Heart left ventricle (tissue), 16 donors: ENCODE results near the gene IGFBP5. TPM values are rescaled to one million over a fixed set of nuclear protein-coding genes. Genes with fewer than 3 reads are reported as not detected.

Experiments used
- ATAC-seq, 4 donors: fragments of 200-7000 bp; cut with Tn5 transposase; one replicate each; pipeline ENCODE4 v1.9.1; 2020 to 2022; ENCODE audit warnings: moderate library complexity in 4 of 4, mild to moderate bottlenecking in 3 of 4, moderate number of reproducible peaks in 1 of 4
- DNase-seq, 5 donors: peaks; one replicate each; pipeline ENCODE4 v3.0.0-alpha.2; 2020
- H3K27ac ChIP-seq, 12 donors: fragments of 200-600 bp; sonication (generic) in 4 of 12; one replicate each; pipeline versions ENCODE4 v1.5.0 to v1.8.0; 2016 to 2022; ENCODE audit warnings: mild to moderate bottlenecking in 2 of 12
- H3K27me3 ChIP-seq, 9 donors: fragments of 200-600 bp; sonication (generic) in 2 of 9; one replicate each; pipeline versions ENCODE4 v1.5.1 to v1.8.0; 2016 to 2022; ENCODE audit warnings: mild to moderate bottlenecking in 3 of 9
- H3K36me3 ChIP-seq, 9 donors: fragments of 200-600 bp; sonication (generic) in 2 of 9; one replicate each; pipeline versions ENCODE4 v1.5.0 to v1.8.0; 2018 to 2022; ENCODE audit warnings: mild to moderate bottlenecking in 2 of 9
- H3K4me1 ChIP-seq, 12 donors: fragments of 200-600 bp; sonication (generic) in 4 of 12; one replicate each; pipeline versions ENCODE4 v1.5.0 to v1.8.0; 2016 to 2022; ENCODE audit warnings: mild to moderate bottlenecking in 3 of 12
- H3K4me3 ChIP-seq, 12 donors: fragments of 200-600 bp; sonication (generic) in 4 of 12; one replicate each; pipeline versions ENCODE4 v1.5.0 to v1.8.0; 2017 to 2022; ENCODE audit warnings: mild to moderate bottlenecking in 9 of 12, moderate library complexity in 4 of 12
- H3K9me3 ChIP-seq, 12 donors: fragments of 200-600 bp; sonication (generic) in 4 of 12; one replicate each; pipeline versions ENCODE4 v1.5.0 to v1.8.0; 2016 to 2022; ENCODE audit warnings: mild to moderate bottlenecking in 1 of 12
- CTCF ChIP-seq, 12 donors: fragments of 200-600 bp; sonication (generic) in 4 of 12; IDR thresholded peaks; one replicate each; pipeline versions ENCODE4 v1.5.0 to v1.8.0; 2018 to 2022; ENCODE audit warnings: antibody characterized with exemption in 12 of 12, mild to moderate bottlenecking in 5 of 12
- POLR2A ChIP-seq, 2 donors: fragments of 450-650 bp; IDR thresholded peaks; one replicate each; pipeline ENCODE4 v1.6.1; 2017; ENCODE audit warnings: antibody characterized with exemption in 2 of 2, mild to moderate bottlenecking in 2 of 2, moderate library complexity in 2 of 2
- WGBS, 4 donors: extraction: QIAGEN DNeasy Blood & Tissue Kit in 2 of 4; methylation state at CpG; one replicate each; pipeline versions ENCODE4 v1.1.5 to v1.1.7; 2013 to 2018; 5-methylcytosine and 5-hydroxymethylcytosine counted together
- intact Hi-C, 10 donors: fragments of 100-400 bp; cut with DNase I; formaldehyde crosslinking; loops; one replicate each; pipeline versions ENCODE4 v1.11.1 to v1.14.2; 2022
- polyA plus RNA-seq, 2 donors: library from polyadenylated mRNA; stranded (reverse); fragments of 200-250 nt; gene quantifications; one replicate each; pipeline ENCODE4 v1.2.3, GENCODE V29; 2013
- total RNA-seq, 9 donors: library from RNA; depleted of rRNA in 2 of 9; stranded (reverse); fragments of >200 nt in 2 of 9; fragmentation: NEBNext Ultra II Directional in 3 of 9; extraction: Animal tissue kit (Norgen Biotek cat#: 25700) in 3 of 9; gene quantifications; one replicate each; pipeline versions ENCODE4 v1.1.0 to v1.2.4, GENCODE V29; 2016 to 2023
- donor health status: ischemic (EF 13 %, LVEDD 7.1; RV severe dilation, severe dysfunction).
- donor health status: healthy with polysubstance abuse.
- donor health status: DM: no; HTN: yes; CAD: no.
- donor health status: DM: no; HTN: no; CAD: no.
- donor health status: ischemic (EF 25% LVEDD 6.9; RV normal size, moderate dysfunction).
- donor health status: ischemic (EF 25% LVEDD 5.7; RV mildly dilated, moderate dysfunction).
- donor health status: healthy.
- donor health status: DM: yes; HTN: yes; CAD: no.
- donor health status: ischemic (EF 35%, LVEDD 5.7; RV mildly dilated, moderate dysfunction).
- donor health status: nonischemic (EF 11% LVEDD 7.7; RV severe dilation, severe dysfunction).
- donor health status: DM: yes; HTN: yes; CAD: no.
- donor health status: PGD.
- donor health status: ischemic (EF 29% LVEDD 5.4; RV normal size, mild dysfunction).
- donor health status: nonischemic (EF 23%, LVEDD 6.1; RV moderate dilation, normal function).

The IGFBP5 gene
- total and polyA plus RNA-seq, 11 donors, result 58.2 to 441 (median 129) TPM

GRCh38 chr2:216653093-216653799, 42.1 kb downstream of the IGFBP5 start:
- H3K27me3 ChIP-seq, result no peaks in the 10 kb centered on the region
- H3K36me3 ChIP-seq, result no peaks in the 10 kb centered on the region
- intact Hi-C loops, result no loop called here
- no peak for DNase-seq
- 92 to 96% (median 94%) methylated on average over 4 of the region's 4 CpGs for WGBS, 4 donors
- no peak overlapping the region for H3K27ac ChIP-seq
- ATAC-seq, result no peak
- H3K4me3 ChIP-seq, result no peak overlapping the region
- TF ChIP-seq CTCF (IDR thresholded peaks at IDR 0.05) (no peak), POLR2A (IDR thresholded peaks at IDR 0.05) (no peak)
- no peaks in the 10 kb centered on the region for H3K9me3 ChIP-seq
- peaks cover 0 to 33% (median 9%) of the 10 kb centered on the region in 12 donors for H3K4me1 ChIP-seq

DNA sequence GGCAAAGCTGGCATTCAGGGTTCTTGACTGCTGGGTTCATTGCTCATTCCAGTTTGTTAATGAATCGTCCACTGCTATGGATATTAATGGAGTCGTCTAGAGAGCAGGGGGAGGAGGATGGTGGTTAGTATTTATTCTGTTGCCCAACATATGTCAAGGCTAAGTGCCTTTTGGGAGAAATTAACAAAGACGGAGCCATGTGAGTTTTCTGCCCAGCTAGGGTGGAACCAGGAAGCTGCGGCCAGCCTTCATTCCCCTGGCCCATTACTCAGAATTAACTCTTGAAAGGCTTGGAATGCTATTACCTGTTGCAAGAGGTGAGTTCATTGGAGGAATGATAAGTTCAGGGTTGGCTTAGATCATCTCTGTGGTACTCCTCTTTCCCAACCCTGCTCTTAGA, 42.8 kb downstream of the IGFBP5 start:
- H3K27ac ChIP-seq, result no peak overlapping the region
- H3K9me3 ChIP-seq, result no peaks in the 10 kb centered on the region
- ATAC-seq, result no peak
- DNase-seq, result no peak
- TF ChIP-seq CTCF (IDR thresholded peaks at IDR 0.05) (no peak), POLR2A (IDR thresholded peaks at IDR 0.05) (no peak)
- peaks cover 0 to 33% (median 9%) of the 10 kb centered on the region in 12 donors for H3K4me1 ChIP-seq
- no peaks in the 10 kb centered on the region for H3K36me3 ChIP-seq
- no peaks in the 10 kb centered on the region for H3K27me3 ChIP-seq
- no peak overlapping the region for H3K4me3 ChIP-seq
- intact Hi-C loops, result no loop called here
- WGBS, 4 donors, result 71 to 79% (median 75%) methylated on average over 4 of the region's 4 CpGs

DNA sequence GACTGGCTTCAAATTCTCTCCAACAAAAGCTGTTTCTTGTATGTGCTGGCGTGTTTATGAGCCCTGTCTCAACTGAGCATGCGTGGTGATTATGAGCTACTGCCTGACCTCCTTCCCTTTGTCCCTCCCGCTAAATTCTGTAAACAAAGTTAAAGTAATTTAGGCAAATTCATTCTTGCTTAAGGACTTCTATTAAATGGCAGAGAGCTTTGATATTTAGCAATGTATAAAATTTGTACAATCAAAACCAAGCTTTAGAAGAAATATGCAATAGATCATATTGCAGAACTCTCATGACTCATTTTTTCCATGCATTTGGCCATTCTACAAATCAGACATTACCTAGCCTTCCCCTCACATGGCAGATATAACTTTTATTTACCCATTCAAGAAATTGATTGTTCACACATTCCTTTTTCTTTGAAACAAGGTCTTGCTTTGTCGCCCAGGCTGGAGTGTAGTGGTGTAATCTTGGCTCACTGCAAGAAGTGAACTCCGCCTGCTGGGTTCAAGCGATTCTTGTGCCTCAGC, 43.9 kb downstream of the IGFBP5 start:
- Histone ChIP-seq H3K27me3 (no peaks in the 10 kb centered on the region), H3K4me1 (peaks cover 0 to 33% (median 9%) of the 10 kb centered on the region in 12 donors), H3K27ac (no peak overlapping the region), H3K36me3 (no peaks in the 10 kb centered on the region), H3K4me3 (no peak overlapping the region), H3K9me3 (no peaks in the 10 kb centered on the region)
- ATAC-seq (no peak), DNase-seq (no peak)
- no peak for TF ChIP-seq CTCF (IDR thresholded peaks at IDR 0.05)
- no peak for TF ChIP-seq POLR2A (IDR thresholded peaks at IDR 0.05)
- whole genome bisulfite sequencing, 4 donors, result 93 to 97% (median 96%) methylated on average over 6 of the region's 6 CpGs
- intact Hi-C loops, result no loop called here

DNA sequence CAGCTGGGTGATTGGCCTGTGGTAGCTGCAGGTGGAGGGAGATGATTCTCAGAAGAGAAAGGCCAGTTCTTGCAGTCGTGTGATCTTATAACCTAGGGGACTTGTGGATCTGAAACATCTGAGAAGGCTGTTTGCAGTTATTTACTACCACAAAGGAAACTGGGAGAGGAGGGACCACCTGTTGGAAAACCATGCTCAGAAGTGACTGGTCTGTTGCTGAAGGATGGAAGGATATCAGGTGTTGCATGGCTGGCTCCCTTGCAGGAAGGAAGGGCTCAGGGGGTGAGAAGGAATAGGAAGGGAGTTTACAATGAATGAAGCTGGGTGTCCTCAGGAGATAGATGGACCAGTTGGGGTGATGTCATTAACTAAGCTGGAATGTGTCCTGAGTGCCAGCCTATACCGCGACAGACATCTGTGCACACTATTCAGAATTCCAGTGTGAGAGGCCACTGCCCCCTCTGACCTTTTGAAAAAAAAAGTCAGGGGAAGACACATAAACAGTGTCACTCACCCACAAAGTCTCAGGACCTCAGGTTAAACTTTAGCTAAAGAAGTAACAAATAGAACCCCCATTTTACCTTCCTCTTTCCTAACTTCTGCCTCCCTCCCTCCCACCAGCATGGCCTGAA, 44.6 kb downstream of the IGFBP5 start:
- no peak overlapping the region for H3K27ac ChIP-seq
- no peaks in the 10 kb centered on the region for H3K36me3 ChIP-seq
- intact Hi-C loops, result no loop called here
- no peak overlapping the region for H3K4me3 ChIP-seq
- H3K9me3 ChIP-seq, result no peaks in the 10 kb centered on the region
- ATAC-seq (no peak), DNase-seq (no peak)
- 61 to 80% (median 74%) methylated on average over 3 of the region's 3 CpGs for WGBS, 4 donors
- no peaks in the 10 kb centered on the region for H3K27me3 ChIP-seq
- no peak for TF ChIP-seq POLR2A (IDR thresholded peaks at IDR 0.05)
- no peak for TF ChIP-seq CTCF (IDR thresholded peaks at IDR 0.05)
- peaks cover 0 to 36% (median 10%) of the 10 kb centered on the region in 12 donors for H3K4me1 ChIP-seq
